CD4-positive, alpha-beta T cell (primary cell): ENCODE measurements around the gene OLFML2B. TPM values are rescaled to one million over a fixed set of nuclear protein-coding genes. Genes with fewer than 3 reads are reported as not detected.

ENCODE experiments used
- ATAC-seq: fragments of 200-7000 bp; cut with Tn5 transposase; one replicate; pipeline ENCODE4 v1.10.0; 2022; ENCODE audit warnings: mild to moderate bottlenecking; ENCODE audit not compliant: poor library complexity
- CTCF ChIA-PET: fragments of 350-600 bp; sonication (Branson Sonifier 250); formaldehyde crosslinking; loops from one replicate; lab custom pipeline; 2021; ENCODE audit warnings: antibody characterized with exemption, inconsistent platforms; lab: Charles Lee
- POLR2A ChIA-PET: fragments of 350-600 bp; sonication (Branson Sonifier 250); formaldehyde crosslinking; loops from one replicate; lab custom pipeline; 2021; ENCODE audit warnings: antibody characterized with exemption, inconsistent platforms; lab: Charles Lee
- DNase-seq, 14 experiments: peaks; one replicate each; pipeline ENCODE4 v3.0.0-alpha.2; 2013 to 2020; ENCODE audit warnings: mixed read lengths in 2 of 14
- H3K27ac ChIP-seq, 2 donors: one replicate each; pipeline versions ENCODE4 v1.5.1 to v1.7.0; 2013; ENCODE audit warnings: low read length in 2 of 2, low read depth in 1 of 2, mild to moderate bottlenecking in 1 of 2
- H3K27me3 ChIP-seq, 2 experiments: 1 replicate in 1 of 2; 2 replicates in 1 of 2; pipeline versions ENCODE4 v1.6.1 to v1.7.0; 2013; ENCODE audit warnings: low read length in 2 of 2, control low read depth in 1 of 2, mild to moderate bottlenecking in 1 of 2, moderate library complexity in 1 of 2; ENCODE audit not compliant: insufficient read depth in 2 of 2, control insufficient read depth in 1 of 2
- H3K36me3 ChIP-seq: one replicate; pipeline ENCODE4 v1.6.1; 2013; ENCODE audit warnings: low read length, control low read depth; ENCODE audit not compliant: insufficient read depth
- H3K4me1 ChIP-seq: one replicate; pipeline ENCODE4 v1.6.1; 2013; ENCODE audit warnings: low read length, control low read depth; ENCODE audit not compliant: insufficient read depth
- H3K4me3 ChIP-seq: one replicate; pipeline ENCODE4 v1.5.1; 2013; ENCODE audit warnings: mild to moderate bottlenecking, low read length, moderate library complexity
- H3K9me3 ChIP-seq, 2 experiments: 1 replicate in 1 of 2; 2 replicates in 1 of 2; pipeline versions ENCODE4 v1.6.1 to v1.7.0; 2013; ENCODE audit warnings: low read length in 2 of 2, mild to moderate bottlenecking in 2 of 2, control low read depth in 1 of 2, moderate library complexity in 1 of 2; ENCODE audit not compliant: control insufficient read depth in 1 of 2, insufficient read depth in 1 of 2
- H3K27ac Mint-ChIP-seq: one replicate; pipeline ENCODE4 v1.8.0; 2020; ENCODE audit warnings: mixed read lengths
- H3K27me3 Mint-ChIP-seq: one replicate; pipeline ENCODE4 v1.8.0; 2021; ENCODE audit warnings: mixed read lengths
- H3K36me3 Mint-ChIP-seq: one replicate; pipeline ENCODE4 v1.8.0; 2021; ENCODE audit warnings: low read depth, mixed read lengths
- H3K4me1 Mint-ChIP-seq: one replicate; pipeline ENCODE4 v1.8.0; 2021; ENCODE audit warnings: low read depth, mixed read lengths
- H3K4me3 Mint-ChIP-seq: one replicate; pipeline ENCODE4 v1.8.0; 2020; ENCODE audit warnings: mild to moderate bottlenecking, mixed read lengths
- H3K9me3 Mint-ChIP-seq: one replicate; pipeline ENCODE4 v1.8.0; 2020; ENCODE audit warnings: mixed read lengths
- CTCF ChIP-seq: fragments of 200-600 bp; IDR thresholded peaks from one replicate; pipeline ENCODE4 v1.8.0; 2022; ENCODE audit warnings: antibody characterized with exemption, mild to moderate bottlenecking
- intact Hi-C, 2 experiments: fragments of 100-400 bp; cut with DNase I in 1 of 2; cut with micrococcal nuclease in 1 of 2; formaldehyde crosslinking; loops; one replicate each; pipeline versions ENCODE4 v1.15.1 to v1.9.0; 2023 to 2025; cut with DNase I, micrococcal nuclease
- total RNA-seq, 174 experiments: library from RNA in 2 of 174; stranded (reverse) in 2 of 174; gene quantifications; one replicate each; pipeline ENCODE4 v1.2.3 and lab custom pipeline; 2021 to 2026

The OLFML2B gene
- total RNA-seq, 2 experiments from 2014 or later, result 0.08 TPM; not detected in 1

GRCh38 chr1:162042361-162042760 is 18.7 kb upstream of the OLFML2B start:
- TF ChIP-seq CTCF, result no peak
- CTCF ChIA-PET, result interaction anchor here (1.1 kb wide), 1 partner anchor 26 kb away, joined by 3 read pairs; no protein-coding TSS in a partner anchor
- Mint-ChIP-seq H3K27me3 (no peaks in the 10 kb centered on the region), H3K4me1 (no peaks in the 10 kb centered on the region), H3K4me3 (no peak overlapping the region), H3K36me3 (no peaks in the 10 kb centered on the region), H3K27ac (no peak overlapping the region), H3K9me3 (no peaks in the 10 kb centered on the region)
- H3K9me3 ChIP-seq, result peaks cover 0 to 7% of the 10 kb centered on the region in 2 experiments
- intact Hi-C loops, result no loop called here
- no peaks in the 10 kb centered on the region for H3K36me3 ChIP-seq
- no peak for DNase-seq
- no peak for ATAC-seq
- H3K27me3 ChIP-seq, result peaks cover 0 to 11% of the 10 kb centered on the region in 2 experiments
- POLR2A ChIA-PET, result no interaction called here
- H3K4me1 ChIP-seq, result no peaks in the 10 kb centered on the region
- H3K4me3 ChIP-seq, result no peak overlapping the region
- H3K27ac ChIP-seq, result no peak overlapping the region

GRCh38 chr1:162040657-162041056 is 17.0 kb upstream of the OLFML2B start:
- ChIA-PET CTCF (no interaction called here), POLR2A (no interaction called here)
- no peak for DNase-seq
- Histone ChIP-seq H3K27me3 (peaks cover 0 to 11% of the 10 kb centered on the region in 2 experiments), H3K4me3 (no peak overlapping the region), H3K27ac (no peak overlapping the region), H3K4me1 (peaks cover 5% of the 10 kb centered on the region), H3K36me3 (no peaks in the 10 kb centered on the region), H3K9me3 (peaks cover 0 to 7% of the 10 kb centered on the region in 2 experiments)
- no peaks in the 10 kb centered on the region for H3K36me3 Mint-ChIP-seq
- H3K27me3 Mint-ChIP-seq, result peaks cover 5% of the 10 kb centered on the region
- H3K27ac Mint-ChIP-seq, result no peak overlapping the region
- H3K4me1 Mint-ChIP-seq, result no peaks in the 10 kb centered on the region
- TF ChIP-seq CTCF, result no peak
- no peaks in the 10 kb centered on the region for H3K9me3 Mint-ChIP-seq
- intact Hi-C loops, result no loop called here
- no peak for ATAC-seq
- no peak overlapping the region for H3K4me3 Mint-ChIP-seq

DNA sequence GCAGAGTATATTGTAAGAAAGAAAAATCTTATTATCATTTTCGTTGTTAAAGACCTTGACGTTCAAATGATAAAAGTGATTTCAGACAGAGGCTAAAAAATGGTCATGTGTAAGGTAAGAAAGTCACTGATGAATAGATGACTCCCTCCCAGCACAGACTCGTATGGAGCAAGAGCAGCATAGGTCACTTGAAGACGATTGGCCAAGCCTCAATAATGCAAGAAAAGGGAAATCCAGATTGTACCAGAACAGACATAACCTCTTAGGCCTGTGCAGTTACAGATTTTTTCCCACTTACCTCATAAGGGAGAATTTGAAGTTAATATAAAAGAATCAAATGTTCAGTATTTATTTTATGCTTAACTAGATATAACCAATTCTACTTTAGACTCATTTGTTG is 16.3 kb upstream of the OLFML2B start:
- ATAC-seq (no peak), DNase-seq (no peak)
- ChIA-PET CTCF (interaction anchor here (1.3 kb wide), 1 partner anchor 248 kb away, joined by 3 read pairs; no protein-coding TSS in a partner anchor), POLR2A (no interaction called here)
- Mint-ChIP-seq H3K9me3 (no peaks in the 10 kb centered on the region), H3K27ac (no peak overlapping the region), H3K27me3 (peaks cover 5% of the 10 kb centered on the region), H3K36me3 (no peaks in the 10 kb centered on the region), H3K4me3 (no peak overlapping the region), H3K4me1 (no peaks in the 10 kb centered on the region)
- TF ChIP-seq CTCF, result no peak
- Histone ChIP-seq H3K4me1 (peaks cover 5% of the 10 kb centered on the region), H3K27me3 (peaks cover 0 to 11% of the 10 kb centered on the region in 2 experiments), H3K9me3 (peaks cover 0 to 7% of the 10 kb centered on the region in 2 experiments), H3K4me3 (no peak overlapping the region), H3K27ac (no peak overlapping the region), H3K36me3 (no peaks in the 10 kb centered on the region)
- intact Hi-C loops, result no loop called here
